EL (cell line): Measurements from ENCODE around the gene ARMH3.

ENCODE experiments used
- DNase-seq: peaks from one replicate; pipeline ENCODE4 v3.0.0-alpha.2; 2016

The ARMH3 gene

DNA sequence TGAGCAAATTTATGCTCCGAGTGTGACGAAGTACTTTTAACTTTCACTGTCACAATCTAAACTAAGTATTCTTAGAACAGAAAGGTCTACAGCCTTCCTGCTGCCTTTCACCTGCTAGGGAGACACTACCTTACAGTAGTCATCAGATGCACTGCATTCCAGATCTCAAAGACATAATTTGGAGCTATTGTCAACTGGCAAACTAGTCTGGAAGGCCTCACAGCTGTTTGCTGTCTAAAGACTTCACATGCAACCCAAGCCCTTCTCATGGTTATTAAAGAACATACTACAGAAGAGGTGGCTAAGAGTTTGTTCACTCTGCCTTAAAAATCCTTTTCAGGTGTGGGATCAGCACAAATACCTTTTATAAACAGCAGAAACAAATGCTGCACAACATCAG is 120.5 kb downstream of the ARMH3 start:
- DNase-seq: no peak

DNA sequence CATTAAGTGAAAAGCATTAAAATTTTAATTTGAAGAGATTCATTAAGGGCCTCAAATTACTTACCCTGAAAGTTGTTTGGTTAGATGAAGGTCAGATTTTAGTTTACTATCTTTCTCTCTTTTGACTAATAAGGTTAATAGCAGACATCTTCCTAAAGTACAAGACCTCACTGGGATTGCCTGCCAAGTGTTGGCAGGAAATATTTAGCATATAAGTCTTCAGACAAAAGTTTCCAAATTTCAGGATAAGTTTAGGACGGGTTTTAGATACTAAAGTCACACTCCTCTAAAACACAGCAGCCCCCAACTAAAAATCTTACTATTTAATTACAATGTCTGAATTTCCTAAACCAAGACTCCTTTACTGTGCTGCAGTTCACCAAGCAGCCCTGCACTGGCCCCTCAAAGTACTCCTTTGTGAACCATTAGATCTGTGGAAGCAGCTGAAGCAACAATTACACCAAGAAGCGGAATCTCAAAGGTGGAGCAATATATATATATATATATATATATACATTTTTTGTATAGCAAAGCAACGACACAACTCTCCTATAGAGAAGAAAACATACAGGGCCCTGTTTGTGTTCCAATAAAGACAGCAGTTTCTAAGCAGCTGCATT is 121.2 kb downstream of the ARMH3 start:
- no peak for DNase-seq

DNA sequence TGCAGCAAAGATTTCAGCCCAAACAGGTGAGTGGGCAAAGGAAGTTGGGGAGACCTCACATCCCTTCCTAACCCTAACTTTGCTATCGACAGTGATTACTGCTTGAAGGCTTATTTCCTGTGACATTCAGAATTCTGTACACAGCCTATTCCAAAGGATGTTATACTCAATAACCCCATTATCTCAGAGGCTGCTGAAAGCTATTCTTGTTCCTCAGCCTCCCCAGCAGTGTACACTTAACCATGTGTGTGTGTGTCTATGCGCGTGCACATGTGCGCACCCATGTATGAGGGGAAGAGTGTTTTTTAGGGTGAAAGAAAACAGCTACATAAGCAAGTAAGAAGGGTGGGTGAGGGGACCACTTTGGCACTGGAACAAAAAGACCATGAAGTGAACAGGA is 122.0 kb downstream of the ARMH3 start:
- DNase-seq: no peak

DNA sequence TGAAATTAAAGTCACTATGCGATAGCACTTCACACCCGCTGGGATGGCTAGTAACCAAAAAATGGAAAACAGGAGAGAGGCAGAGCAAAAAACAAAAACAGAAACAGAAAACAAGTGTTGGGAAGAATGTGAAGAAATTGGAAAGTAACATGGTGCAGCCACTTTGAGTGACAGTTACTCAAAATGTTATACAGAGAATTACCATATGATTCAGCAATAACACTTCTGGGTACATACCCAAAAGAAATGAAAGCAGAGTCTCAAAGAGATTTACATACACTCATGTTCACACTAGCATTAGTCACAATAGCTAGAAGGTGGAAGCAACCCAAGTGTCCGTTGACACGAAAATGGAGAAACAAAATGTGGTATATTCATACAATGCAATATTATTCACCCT is 123.8 kb downstream of the ARMH3 start:
- no peak for DNase-seq

DNA sequence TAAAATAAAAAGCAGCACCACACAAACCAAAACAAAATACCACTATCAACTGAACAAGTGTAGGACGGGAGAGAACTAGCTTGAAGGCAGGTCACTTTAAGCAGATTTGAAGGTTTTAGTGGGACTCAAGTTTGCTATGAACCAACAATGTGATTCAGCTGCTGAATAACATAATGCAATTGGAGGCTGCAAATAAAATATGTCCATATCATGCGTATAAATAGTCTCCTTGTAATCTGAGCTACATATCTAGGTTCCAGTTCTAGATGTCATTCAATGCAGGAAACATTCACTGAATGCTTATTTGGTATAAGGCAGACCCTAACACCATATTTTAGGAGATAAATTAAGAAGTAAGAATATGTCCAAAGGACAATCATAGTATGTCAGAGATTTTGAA is 130.9 kb downstream of the ARMH3 start:
- DNase-seq: no peak

DNA sequence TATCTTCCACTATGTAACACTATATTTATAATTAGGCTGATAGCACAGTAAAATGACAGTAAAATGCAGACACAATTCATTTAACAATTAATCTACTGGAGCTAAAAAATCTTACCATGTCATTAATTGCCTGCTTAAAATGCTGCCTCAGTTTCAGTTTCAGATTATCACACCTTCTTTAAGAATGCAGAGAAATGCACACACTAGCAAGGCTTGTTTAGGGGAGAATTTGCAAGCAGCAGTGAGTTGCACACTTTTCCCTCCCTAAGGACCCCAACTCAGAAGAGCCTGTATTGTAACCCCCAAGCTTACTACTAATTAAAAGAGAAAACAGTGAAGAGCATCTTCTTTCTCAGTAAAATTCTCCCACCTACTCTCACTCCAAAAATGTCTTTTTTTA is 132.7 kb downstream of the ARMH3 start:
- no peak for DNase-seq

DNA sequence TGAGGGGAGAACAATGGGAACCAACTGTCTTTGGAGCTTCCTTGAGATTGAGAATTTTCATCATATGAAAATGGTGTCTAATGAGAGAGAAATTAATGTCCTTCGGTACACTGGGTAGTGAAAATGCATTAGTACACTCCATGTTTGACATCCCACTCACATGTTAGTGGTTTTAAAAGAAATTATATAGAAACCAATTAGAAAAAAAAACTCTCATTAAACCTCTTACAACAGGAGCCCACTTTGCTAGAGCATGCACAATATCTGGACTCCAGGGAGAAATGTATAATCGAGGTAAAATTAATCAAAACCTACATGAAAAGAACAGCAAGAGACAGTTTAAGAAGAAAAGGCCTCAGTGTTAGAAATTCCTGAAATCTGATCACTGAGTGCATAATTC is 133.1 kb downstream of the ARMH3 start:
- DNase-seq: no peak

DNA sequence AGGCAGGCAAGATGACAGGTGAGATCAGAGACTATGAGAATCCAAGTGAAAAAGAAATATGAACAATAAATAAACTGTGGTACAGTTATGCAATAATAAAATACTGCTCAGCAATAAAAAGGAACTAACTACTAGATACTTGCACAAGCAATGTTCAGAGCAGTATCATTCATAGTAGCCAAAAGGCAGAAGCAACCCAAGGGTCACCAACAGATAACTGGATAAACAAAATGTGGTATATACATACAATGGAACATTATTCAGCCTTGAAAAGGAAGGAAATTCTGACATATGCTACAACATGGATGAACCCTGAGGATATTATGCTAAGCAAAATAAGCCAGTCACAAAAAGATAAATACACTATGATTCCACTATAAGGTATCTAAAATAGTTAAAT is 135.4 kb downstream of the ARMH3 start:
- no peak for DNase-seq

DNA sequence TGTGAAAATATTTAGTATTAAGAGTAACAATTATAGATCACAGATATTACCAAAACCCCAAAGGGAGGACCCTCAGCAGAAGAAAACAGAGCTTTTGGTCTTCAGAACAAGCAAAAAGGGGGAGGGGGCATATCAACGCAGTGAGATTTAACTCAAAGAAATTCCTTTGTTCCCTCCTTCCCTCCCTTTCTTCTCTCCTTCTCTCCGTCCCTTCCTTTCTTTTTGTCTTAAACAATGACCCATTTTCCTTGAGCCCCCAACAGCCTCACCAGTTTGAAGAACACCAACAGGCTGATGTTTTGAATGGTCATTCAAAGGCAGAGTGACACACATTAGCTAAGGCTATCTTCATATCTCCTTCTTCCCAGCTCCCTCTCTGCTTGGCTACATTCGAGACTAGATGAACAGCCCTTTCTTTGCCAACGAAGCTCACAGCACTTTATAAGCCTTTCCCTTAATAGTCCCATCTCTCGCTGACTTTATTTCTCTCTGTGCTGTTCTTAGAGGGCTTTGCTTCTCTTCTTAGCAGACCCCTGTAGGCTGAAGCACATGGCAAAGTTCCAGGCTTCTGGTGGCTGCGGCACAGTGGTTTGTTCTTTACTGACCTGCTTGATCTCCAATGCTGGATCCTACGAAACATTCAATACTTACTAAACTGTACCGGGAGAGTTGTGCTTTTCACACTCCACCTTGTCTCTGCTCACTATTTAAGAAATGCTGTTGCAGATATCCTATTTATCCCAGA is 136.8 kb downstream of the ARMH3 start:
- no peak for DNase-seq

DNA sequence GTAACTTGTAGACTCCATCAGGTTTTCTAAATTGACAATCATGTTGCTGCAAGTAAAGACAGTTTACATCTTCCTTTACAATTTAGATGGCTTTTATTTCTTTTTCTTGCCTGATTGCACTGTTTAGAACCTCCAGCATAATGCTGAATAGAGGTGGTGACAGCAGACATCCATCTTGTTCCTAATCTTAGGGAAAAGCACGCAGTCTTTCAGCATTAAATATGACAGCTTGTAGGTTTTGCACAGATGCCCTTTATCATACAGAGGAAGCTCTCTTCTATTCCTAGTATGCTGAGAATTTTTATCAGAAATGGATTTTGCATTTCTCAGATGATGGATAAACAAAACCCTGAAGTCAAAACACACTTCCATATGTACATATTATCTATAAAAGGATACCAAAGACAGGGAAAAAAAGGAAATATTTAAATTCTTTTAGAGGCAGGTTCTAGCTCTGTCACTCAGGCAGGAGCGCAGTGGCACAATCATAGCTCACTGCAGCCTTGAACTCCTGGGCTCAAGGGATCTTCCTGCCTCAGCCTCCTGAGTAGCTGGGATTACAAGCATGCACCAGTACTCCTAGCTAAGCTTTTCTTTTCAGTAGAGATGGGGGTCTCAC is 143.3 kb downstream of the ARMH3 start:
- DNase-seq: no peak

DNA sequence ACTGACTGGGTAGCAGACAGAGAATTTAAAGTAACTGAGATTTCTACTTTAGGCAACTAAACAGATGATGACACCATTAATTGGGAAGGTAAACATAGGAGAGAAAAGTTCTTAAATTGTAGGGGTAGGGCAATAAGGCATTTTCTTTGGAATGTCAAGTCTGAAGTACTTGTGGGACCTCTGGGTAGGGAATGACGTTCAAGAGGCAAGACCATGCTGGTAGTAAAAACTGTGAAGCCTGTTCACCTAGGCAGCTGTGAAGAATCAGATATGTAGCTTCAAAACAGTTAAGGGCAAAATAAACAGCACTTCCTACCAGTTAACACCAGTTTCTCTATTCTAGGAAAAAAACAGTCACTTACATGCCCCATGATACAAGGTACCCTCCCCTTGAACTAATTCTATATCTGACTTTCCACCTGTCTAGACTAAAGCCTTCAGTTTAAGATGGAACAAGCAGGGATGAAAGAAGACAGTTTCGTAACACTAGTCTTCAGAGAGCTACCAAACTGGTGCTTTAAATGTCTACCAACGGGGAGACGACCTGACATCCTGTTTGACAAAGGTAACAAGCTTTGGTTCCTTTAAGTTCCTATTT is 149.3 kb downstream of the ARMH3 start:
- no peak for DNase-seq

DNA sequence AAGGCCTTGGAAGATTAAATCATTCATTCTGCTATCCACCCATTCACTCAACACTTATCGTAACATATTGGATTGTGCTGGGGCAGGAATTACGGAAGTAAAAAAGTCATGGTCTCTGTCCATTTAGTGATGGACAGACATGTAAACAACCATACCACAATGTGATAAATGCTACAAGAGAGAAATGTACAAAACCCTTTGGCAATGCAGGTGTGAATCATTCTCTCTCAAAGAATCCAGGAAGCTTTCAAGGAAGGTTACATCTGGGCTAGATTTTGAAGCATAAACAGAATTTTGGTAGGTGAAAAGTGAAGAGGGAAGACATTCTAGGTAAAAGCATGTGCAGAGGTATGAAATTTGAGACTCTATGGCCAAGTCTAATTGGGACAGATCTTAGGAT is 150.7 kb downstream of the ARMH3 start:
- DNase-seq: no peak

DNA sequence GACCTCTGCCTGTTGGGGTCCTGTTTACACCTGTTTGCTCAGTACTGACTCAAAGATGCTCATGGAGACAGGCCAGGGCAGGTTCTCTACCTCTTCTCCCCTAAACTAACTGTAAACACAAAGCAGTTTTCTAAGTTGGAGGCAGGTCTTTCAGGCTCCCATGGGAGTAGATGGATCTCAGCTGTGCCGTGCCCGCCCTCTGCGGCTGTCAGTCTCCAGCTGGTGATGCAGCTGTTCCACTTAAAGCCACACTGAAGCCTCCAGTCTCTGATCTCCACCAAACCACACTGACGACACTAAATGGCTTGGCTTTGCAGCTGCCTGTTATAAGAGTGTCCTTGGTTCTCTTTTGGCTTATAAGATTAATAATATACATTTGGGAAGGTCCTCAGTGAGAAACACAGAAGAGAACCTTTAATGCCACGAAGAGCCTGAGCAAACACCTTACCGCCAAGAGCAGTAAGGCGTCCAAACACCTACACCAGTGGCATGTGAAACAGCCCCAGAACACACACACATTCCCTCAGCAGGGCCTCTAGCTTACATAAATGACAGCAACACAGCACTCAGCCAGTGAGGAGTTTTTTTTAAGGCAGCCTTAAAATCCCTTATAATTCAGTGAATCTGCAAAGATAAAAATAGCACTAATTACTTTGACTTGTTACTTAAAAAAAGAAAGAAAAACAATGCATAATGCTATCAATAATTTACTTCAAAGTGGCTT is 152.0 kb downstream of the ARMH3 start:
- no peak for DNase-seq

DNA sequence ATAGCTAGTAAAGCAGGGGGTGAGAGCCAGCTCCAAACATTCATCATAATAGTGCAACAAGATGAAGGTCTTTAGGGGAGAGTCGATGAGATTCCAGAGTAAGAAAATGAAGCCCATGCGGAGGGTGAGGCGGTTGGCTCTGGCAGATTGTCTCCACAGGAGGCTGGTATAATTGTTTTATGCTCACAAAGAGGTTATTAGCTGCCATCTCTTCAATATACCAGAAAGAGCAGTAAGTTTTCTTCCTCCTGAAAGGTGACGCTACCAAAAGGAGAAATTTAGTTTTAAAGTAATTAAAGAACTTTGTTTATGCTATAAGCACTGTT is 153.2 kb downstream of the ARMH3 start:
- DNase-seq: no peak

DNA sequence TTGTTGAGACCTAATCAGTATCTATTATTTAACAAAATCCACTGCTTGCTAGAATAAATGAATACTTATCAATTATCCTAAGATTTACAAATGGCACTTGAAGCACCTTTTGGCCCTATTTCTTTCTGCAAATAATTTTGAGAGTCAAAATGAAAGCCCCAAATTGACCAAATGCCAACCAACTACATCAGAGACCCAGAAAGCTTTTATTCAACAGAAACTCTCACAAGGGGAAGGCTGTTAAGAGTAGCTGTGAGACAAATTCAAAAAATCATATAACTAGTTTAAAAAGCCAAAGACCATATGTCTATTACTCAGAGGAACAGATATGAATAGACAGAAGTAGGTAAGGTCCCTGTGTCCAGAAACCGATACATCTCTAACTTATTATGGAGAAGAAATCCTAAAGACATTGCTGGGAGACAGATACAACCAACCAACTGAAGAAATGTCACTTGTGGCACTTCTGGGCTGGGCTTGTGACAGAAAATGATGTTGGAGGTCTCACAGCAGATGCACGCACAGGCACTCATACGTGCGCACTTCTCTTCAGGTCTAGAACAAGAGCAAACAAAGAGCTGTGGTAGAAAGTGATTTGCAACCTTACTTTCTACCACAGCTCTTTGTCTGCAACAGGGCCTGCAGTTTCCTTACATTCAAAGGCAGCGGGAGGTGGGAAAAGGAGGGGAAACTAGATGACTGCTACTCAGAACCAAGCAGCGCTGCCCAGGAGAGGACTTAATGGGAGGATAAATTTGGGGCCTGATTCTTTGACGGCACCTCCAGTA is 153.7 kb downstream of the ARMH3 start:
- no peak for DNase-seq

DNA sequence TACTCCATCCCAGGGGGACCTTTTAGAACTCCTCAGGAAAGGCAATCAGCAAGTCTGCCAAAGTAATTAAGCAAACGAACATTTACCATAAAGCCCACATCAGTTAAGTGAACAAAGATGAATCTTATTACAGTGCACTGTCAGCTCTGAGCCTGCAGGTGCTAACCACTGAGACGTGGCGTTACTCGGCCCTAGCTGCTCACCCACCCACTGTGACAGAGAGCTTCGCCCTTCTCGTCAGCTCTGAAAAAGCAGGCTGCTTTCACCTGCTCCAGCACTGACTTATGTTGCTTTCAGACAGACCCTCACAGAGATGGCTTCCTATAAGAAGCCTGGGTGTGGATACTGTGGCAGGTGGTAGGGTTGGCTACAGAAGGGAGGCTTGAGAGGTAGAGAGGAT is 154.6 kb downstream of the ARMH3 start:
- DNase-seq: no peak

DNA sequence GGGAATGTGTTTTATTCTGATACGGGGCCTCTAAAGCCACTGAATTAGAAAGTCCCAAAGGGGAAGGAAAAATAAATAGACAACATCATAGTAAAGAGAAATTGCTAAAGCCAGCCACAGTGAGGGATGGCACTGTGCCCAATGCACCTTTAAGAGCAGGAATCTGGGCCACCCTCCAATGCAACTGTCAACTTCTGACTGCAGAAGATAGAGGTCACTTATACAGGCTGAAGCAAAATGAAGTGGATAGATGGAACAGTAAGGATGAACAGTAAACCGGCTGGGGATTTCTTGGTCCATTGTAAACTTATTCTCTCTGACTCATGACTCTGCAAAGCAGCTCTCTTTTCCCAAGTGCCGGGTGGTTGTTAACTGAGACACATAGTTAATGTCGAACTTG is 158.3 kb downstream of the ARMH3 start:
- peak; percentile 12 for DNase-seq

DNA sequence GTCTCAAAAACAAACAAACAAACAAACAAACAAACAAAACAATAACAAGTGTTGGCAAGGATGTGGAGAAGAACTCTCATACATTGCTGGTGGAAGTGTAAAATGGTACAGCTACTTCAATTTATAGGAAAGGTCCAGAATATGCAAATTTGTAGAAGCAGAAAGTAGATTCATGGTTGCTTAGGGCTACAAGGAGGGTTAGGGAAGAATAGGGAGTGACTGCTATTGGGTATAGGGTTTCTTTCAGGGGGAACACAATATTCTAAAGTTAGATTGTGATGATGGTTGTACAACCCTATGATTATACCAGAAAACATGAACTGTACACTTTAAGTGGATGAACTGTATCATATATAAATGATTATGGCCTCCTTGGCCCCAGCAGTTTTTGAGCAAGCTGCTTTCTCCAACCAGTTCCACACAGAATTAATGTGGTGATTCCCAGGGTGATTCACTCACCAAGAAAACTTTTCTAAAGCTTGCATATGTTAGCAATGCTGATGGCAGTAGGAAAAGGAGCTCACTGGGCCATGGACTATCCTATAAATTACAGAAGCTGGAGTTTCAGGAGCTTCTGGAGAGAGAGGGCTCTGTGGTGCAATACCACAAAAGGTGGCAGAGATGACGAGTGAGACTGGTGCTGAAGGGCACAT is 159.6 kb downstream of the ARMH3 start:
- peak; percentile 8 for DNase-seq

DNA sequence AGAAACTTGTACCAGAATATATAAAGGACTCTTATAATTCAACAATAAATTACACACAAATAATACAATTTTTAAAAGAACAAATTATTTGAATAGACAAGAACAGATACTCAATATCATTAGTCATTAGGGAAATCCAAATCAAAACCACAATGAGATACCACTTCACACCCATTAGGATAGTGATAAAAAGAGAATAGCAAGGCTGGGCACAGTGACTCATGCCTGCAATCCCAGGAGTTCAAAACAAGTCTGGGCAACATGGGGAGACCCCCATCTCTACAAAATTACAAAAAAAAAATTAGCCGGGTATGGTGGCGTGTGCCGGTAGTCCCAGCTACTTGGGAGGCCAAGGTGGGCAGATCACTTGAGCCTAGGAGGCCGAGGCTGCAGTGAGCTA is 160.2 kb downstream of the ARMH3 start:
- DNase-seq: no peak

DNA sequence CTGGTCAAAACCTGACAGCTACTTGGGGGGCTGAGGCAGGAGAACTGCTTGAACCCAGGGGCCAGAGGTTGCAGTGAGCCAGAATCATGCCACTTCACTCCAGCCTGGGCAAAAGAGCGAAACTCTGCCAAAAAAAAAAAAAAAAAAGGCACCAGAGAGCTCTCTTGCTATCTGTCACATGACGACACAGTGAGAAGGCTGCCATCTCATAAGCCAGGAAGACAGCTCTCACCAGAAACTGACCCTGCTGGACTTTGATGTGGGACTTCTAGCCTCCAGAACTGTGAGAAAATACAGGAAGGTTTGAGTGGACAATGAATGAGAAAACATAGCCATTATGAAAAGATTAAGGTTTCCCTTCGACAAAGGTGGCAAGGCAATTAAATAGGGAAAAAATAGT is 161.2 kb downstream of the ARMH3 start:
- DNase-seq: no peak

DNA sequence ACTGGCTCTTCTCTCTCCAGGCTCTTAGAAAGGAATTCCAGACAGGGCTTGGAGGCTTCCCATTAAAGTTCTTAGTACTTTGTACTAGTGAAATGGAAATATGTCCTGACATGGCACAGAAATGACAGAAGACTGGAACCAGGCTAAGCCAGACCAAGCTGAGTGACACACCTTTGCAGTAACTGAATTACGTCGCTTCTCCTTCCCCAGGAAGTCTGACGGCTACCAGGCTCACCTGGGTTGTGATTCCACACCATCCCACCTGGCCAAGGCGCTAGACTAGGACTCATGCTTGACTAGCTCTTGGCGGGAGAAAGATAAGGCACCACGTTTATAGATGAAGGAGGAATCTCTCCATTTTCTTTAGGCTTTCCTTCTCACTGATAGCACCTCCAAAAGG is 161.7 kb downstream of the ARMH3 start:
- no peak for DNase-seq

DNA sequence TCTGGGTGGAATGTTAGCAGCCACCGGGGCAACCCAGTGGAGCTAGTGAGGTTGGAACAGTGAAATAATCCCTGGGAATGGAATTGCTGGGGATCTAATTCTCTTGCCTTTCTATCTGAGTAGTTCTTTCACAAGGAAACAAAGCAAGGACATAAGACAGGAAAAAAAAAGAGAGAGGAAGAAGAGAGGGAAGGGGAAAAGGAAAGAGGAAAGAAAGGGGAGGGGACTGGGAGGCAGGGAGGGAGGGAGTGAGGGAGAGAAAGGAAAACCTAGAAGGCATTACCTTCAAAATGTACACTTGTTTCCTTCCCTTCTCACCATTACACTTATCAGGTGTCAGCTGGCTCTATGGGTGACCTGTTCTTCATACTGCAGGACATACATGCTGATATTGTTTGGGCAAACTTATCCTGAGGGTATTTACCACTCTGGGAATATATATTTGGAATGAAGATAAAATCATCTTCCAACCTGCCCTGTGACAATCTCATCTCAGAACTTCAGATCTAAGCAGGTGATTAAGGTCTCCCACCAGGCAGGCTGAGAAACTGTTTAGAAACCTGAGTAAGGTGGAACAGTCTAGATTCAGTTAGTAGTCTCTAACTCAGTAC is 162.4 kb downstream of the ARMH3 start:
- DNase-seq: no peak
